ENCODE measurements around the gene HDAC1. TPM values are rescaled to one million over a fixed set of nuclear protein-coding genes. Genes with fewer than 3 reads are reported as not detected.

Gene HDAC1
- total and polyA plus RNA-seq, 10 of the 15 experiments (the other 5 are each of a cell fraction or from before 2014, with no cell fraction given): 147 to 331 (median 168) TPM

DNA sequence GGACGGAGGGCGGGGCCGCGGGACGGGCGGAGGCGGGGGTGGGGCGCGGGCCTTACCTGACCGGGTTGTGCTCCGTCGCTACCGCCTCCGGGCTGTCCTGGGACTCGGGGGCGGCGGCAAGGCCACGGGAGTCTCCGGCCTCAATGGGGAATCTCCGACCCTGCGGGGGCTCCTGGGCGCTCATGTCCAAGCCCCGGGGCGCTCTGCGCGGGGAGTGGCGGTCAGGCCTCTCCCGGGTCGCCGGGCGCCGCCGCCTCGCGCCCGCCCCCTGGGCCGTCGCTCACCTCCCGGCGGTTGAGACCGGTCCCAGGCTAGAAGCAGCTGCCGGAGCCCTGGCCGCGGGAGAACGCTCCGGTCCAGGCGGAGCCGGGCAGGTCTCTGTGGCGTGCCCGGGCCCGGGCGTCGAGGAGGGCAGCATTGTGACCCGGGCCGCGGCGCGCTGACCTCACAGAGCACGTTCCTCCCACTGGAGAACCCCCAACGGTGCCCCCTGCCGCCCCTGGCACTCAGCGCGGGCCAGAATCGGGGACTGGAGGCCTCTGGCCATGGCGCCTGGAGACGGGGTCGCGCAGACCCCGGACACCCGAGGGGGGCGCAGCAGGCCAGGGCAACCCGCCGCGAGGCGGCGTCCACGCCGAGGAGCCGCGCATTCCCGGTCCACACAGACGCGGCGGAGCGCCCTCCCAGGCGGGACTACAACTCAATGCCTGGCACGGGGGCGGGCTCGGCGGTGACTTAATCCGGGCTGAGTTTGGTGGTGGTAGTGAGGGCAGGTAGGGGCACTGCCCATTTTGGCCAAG is 70.0 kb downstream of the HDAC1 start:
- ChIA-PET POLR2A (no interaction called here), SMC1A (ENCODE audit: uncharacterized antibody, unreplicated experiment) (no interaction called here), RAD21 (ENCODE audit: unreplicated experiment) (no interaction called here), CTCF (interaction anchor here (1.0 kb wide), 1 partner anchor 46 kb away, joined by 3 read pairs; no protein-coding TSS in a partner anchor)
- 11% methylated on average over 76 of the region's 91 CpGs for WGBS (ENCODE audit: insufficient coverage, insufficient replicate concordance, low lambda C conversion rate, missing lambda C conversion rate)
- Histone ChIP-seq H3K9me3 (replicated peaks; ENCODE audit: control insufficient read depth, insufficient read depth, low read length) (no peaks in the 10 kb centered on the region), H3K27me3 (replicated peaks in 1 of 2; ENCODE audit: control insufficient read depth in 2 of 2, insufficient read depth in 2 of 2, low read length in 1 of 2) (no peaks in the 10 kb centered on the region), H3K4me1 (ENCODE audit: control insufficient read depth, insufficient read depth, low read length) (peaks cover 7% of the 10 kb centered on the region), H4K20me1 (ENCODE audit: control insufficient read depth, insufficient read depth) (no peaks in the 10 kb centered on the region), H3K36me3 (ENCODE audit: control insufficient read depth in 2 of 2, insufficient read depth in 2 of 2, low read length in 1 of 2) (no peaks in the 10 kb centered on the region; a peak in 2 of 4 replicates), H3K4me3 (no peak overlapping the region), H3K27ac (ENCODE audit: control insufficient read depth, insufficient read depth) (no peak overlapping the region), H2AFZ (ENCODE audit: control insufficient read depth, low read depth, low read length) (no peak overlapping the region), H3K79me2 (ENCODE audit: control insufficient read depth, insufficient read depth, low read length) (no peaks in the 10 kb centered on the region), H3K4me2 (ENCODE audit: control insufficient read depth, insufficient read depth) (peak overlapping the region; percentile 72), H3K9ac (ENCODE audit: control insufficient read depth, insufficient read depth, low read length) (no peak overlapping the region)
- intact Hi-C loops (cut with micrococcal nuclease; ENCODE audit: unreplicated experiment) (no loop called here), in situ Hi-C loops (cut with MboI) (no loop called here)
- TF ChIP-seq NR2F1 (conservative IDR thresholded peaks at IDR 0.05) (peak; percentile 43; the same call in 1 of the 2 replicates), BHLHE40 (IDR thresholded peaks at IDR 0.05; ENCODE audit: borderline replicate concordance in 1 of 2, low read depth in 2 of 2, low read length in 1 of 2) (peak in 1 of 2 experiments; percentile 28; a peak in 1 of 4 replicates), HDAC2 (IDR thresholded peaks at IDR 0.05) (no peak), CEBPB (IDR thresholded peaks at IDR 0.05; ENCODE audit: borderline replicate concordance in 1 of 2, low read depth in 2 of 2, low read length in 2 of 2) (no peak), CTCF (IDR thresholded peaks at IDR 0.05 in 2 of 3, conservative IDR thresholded peaks at IDR 0.05 in 1 of 3; ENCODE audit: control insufficient read depth in 2 of 3, extremely low read depth in 1 of 3, insufficient read depth in 1 of 3, low read depth in 3 of 3, low read length in 3 of 3) (peak in 1 of 3 experiments; percentile 13; a peak in 2 of 6 replicates), ZNF24 (IDR thresholded peaks at IDR 0.05) (no peak), POLR2A (IDR thresholded peaks at IDR 0.05; ENCODE audit: low read depth, low read length) (peak; percentile 36; the same call in 1 of the 2 replicates), ZZZ3 (IDR thresholded peaks at IDR 0.05; ENCODE audit: control insufficient read depth, insufficient read length, low read depth) (no peak), BRCA1 (IDR thresholded peaks at IDR 0.05; ENCODE audit: low read depth, low read length) (no peak)
- no peak for FAIRE-seq
- no peak for DNase-seq (ENCODE audit: low read depth, low spot score)
- BruUV-seq (replicated peaks): no TSS peak
- peak; percentile 37 for ATAC-seq

Data from GM12878 (cell line).